Progenitor cell of endocrine pancreas (in vitro differentiated cells): Measurements from ENCODE around the gene TMEM30B. TPM values are rescaled to one million over a fixed set of nuclear protein-coding genes. Genes with fewer than 3 reads are reported as not detected.

Experiments
- DNase-seq: peaks from one replicate; pipeline ENCODE4 v3.0.0; 2021; ENCODE audit warnings: low spot score; ENCODE audit not compliant: unreplicated experiment
- H3K27ac Mint-ChIP-seq: 2 replicates; pipeline ENCODE4 v1.8.0; 2021; ENCODE audit warnings: mild to moderate bottlenecking, moderate library complexity, mixed read lengths
- H3K27me3 Mint-ChIP-seq: 2 replicates; pipeline ENCODE4 v1.8.0; 2021; ENCODE audit warnings: mixed read lengths
- H3K36me3 Mint-ChIP-seq: 2 replicates; pipeline ENCODE4 v1.8.0; 2022; ENCODE audit warnings: mixed read lengths; ENCODE audit not compliant: insufficient read depth
- H3K4me1 Mint-ChIP-seq: 2 replicates; pipeline ENCODE4 v1.8.0; 2021; ENCODE audit warnings: low read depth, mixed read lengths
- H3K4me3 Mint-ChIP-seq: 2 replicates; pipeline ENCODE4 v1.8.0; 2021; ENCODE audit warnings: low read depth, mild to moderate bottlenecking, moderate library complexity, mixed read lengths
- H3K9me3 Mint-ChIP-seq: 2 replicates; pipeline ENCODE4 v1.8.0; 2021; ENCODE audit warnings: low read depth, mixed read lengths
- total RNA-seq: library from RNA; stranded (reverse); gene quantifications from 2 replicates; pipeline ENCODE4 v1.2.1, GENCODE V29; 2021
- TF ChIP-seq, protein P1 (sequence below): fragments of 200-600 bp; sonication (generic); IDR thresholded peaks from one replicate; pipeline ENCODE4 v1.5.0; 2021; ENCODE audit warnings: antibody characterized with exemption, mild to moderate bottlenecking; ENCODE audit not compliant: unreplicated experiment

TMEM30B gene
- total RNA-seq, 1 donor from 2014 or later: 28.1 TPM

DNA sequence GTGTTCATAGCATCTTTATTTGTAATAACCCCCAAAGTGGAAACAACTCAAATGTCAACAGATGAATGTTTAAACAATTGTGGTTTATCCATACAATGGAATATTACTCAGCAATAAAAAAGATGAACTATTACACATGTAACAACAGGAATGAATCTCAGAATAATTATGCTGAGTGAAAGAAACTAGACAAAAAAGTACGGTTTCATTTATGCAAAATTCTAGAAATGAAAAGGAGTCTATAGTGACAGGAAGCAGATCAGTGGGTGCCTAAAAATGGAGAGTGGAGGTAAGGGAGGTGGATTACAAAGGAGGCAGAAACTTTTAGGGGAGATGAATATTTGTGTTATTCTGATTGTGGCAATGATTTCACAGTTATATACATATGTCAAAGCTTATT is 45.0 kb upstream of the TMEM30B start:
- H3K36me3 Mint-ChIP-seq: no peaks in the 10 kb centered on the region
- no peak overlapping the region for H3K4me3 Mint-ChIP-seq
- peaks cover 6% of the 10 kb centered on the region for H3K9me3 Mint-ChIP-seq
- H3K27ac Mint-ChIP-seq: no peak overlapping the region
- no peak for DNase-seq
- H3K4me1 Mint-ChIP-seq: peaks cover 8% of the 10 kb centered on the region
- peaks cover 24% of the 10 kb centered on the region for H3K27me3 Mint-ChIP-seq
- TF ChIP-seq, protein P1, sequence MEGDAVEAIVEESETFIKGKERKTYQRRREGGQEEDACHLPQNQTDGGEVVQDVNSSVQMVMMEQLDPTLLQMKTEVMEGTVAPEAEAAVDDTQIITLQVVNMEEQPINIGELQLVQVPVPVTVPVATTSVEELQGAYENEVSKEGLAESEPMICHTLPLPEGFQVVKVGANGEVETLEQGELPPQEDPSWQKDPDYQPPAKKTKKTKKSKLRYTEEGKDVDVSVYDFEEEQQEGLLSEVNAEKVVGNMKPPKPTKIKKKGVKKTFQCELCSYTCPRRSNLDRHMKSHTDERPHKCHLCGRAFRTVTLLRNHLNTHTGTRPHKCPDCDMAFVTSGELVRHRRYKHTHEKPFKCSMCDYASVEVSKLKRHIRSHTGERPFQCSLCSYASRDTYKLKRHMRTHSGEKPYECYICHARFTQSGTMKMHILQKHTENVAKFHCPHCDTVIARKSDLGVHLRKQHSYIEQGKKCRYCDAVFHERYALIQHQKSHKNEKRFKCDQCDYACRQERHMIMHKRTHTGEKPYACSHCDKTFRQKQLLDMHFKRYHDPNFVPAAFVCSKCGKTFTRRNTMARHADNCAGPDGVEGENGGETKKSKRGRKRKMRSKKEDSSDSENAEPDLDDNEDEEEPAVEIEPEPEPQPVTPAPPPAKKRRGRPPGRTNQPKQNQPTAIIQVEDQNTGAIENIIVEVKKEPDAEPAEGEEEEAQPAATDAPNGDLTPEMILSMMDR: no peak

DNA sequence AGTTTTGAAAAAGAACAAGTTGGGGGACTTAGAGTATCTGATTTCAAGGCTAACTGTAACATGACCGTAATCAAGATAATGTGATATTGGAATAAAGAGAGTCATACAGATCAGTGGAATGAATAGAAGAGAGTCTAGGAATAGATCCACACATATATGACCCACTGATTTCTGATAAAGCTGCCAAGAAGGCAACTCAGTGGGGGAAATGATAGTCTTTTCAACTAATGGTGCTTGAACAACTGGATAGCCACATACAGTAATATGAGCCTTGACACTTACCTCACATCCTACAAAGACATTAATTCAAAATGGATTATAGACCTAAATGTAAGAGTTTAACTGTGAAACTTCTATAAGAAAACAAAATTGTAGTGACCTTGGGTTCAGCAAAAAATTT is 44.0 kb upstream of the TMEM30B start:
- no peak for DNase-seq
- Mint-ChIP-seq H3K27ac (no peak overlapping the region), H3K36me3 (no peaks in the 10 kb centered on the region), H3K27me3 (peaks cover 30% of the 10 kb centered on the region), H3K4me1 (peaks cover 8% of the 10 kb centered on the region), H3K9me3 (peaks cover 6% of the 10 kb centered on the region), H3K4me3 (no peak overlapping the region)
- TF ChIP-seq, protein P1: no peak

DNA sequence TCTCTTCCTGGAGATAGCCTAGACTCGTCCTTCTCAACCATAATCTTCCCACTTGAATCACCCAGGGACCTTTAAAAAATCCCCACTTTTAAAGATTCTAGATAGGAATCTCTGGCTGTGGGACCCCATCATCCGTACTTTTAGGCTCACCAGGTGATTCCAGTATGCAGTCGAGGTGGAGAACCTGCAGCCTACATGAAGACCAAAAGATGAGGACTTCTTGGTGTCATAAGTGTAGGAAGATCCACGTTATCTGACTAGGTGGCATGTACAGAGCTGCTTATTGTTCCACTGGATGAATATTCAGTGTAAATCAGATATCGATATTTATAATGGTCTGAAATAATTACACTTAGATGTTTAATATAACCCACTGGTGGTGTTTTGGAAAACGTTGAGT is 42.8 kb upstream of the TMEM30B start:
- Mint-ChIP-seq H3K9me3 (peaks cover 6% of the 10 kb centered on the region), H3K27me3 (peaks cover 30% of the 10 kb centered on the region), H3K4me3 (no peak overlapping the region), H3K36me3 (no peaks in the 10 kb centered on the region), H3K4me1 (peaks cover 8% of the 10 kb centered on the region), H3K27ac (no peak overlapping the region)
- TF ChIP-seq, protein P1: no peak
- no peak for DNase-seq

DNA sequence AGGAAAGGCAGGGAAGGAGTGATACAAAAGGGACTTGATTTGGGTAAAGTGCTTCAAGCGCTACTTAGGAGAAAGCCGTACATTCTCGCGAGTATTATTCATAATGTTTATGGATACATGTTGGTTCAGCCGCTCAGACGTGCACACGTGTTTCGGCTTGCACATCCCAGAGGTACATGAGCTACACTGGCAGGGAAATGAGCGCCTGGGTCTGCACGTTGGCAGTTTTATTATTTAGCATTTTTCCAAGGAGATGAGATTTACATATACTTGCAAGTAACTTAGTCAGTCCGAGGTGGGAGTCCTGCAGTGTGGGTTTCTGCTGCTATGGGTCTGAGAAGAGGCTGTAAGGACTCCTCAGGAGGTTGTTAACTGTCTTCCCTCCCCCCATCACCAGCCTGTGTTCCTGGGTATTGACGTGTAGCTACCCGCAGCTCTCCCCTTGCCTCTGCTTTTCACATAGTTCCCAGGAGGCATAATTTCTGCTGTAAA is 41.7 kb upstream of the TMEM30B start:
- TF ChIP-seq, protein P1: no peak
- no peak for DNase-seq
- H3K4me1 Mint-ChIP-seq: peaks cover 8% of the 10 kb centered on the region
- H3K27me3 Mint-ChIP-seq: peaks cover 30% of the 10 kb centered on the region
- H3K4me3 Mint-ChIP-seq: peak overlapping the region; percentile 78
- peak overlapping the region; percentile 81 for H3K27ac Mint-ChIP-seq
- peaks cover 6% of the 10 kb centered on the region for H3K9me3 Mint-ChIP-seq
- H3K36me3 Mint-ChIP-seq: no peaks in the 10 kb centered on the region

DNA sequence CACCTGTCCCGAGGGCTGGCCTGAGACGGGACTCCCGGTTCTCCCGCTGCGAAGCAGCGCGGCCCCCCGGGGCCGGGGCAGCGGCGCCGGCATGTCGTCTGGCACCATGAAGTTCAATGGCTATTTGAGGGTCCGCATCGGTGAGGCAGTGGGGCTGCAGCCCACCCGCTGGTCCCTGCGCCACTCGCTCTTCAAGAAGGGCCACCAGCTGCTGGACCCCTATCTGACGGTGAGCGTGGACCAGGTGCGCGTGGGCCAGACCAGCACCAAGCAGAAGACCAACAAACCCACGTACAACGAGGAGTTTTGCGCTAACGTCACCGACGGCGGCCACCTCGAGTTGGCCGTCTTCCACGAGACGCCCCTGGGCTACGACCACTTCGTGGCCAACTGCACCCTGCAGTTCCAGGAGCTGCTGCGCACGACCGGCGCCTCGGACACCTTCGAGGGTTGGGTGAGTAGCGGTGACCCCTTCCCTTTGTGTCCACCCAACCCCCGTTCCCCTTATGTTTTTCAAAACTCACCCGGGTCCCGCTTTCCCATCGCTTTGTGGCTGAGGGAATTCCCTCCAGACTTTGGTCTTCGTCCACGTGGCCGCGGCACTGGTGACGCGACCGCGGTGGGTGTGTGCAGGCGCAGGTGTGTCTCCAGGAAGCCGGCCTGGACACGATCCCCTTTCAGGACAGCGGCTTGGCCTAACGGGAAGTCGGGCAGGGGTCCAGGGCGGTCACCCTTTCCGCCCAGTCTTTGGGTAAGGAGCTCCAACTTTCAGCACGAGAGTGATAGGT is 41.1 kb upstream of the TMEM30B start:
- H3K27me3 Mint-ChIP-seq: peaks cover 30% of the 10 kb centered on the region

More for the DNA sequence above, 41.1 kb upstream of the TMEM30B start:
- TF ChIP-seq, protein P1: no peak
- Mint-ChIP-seq H3K9me3 (peaks cover 6% of the 10 kb centered on the region), H3K4me1 (peaks cover 6% of the 10 kb centered on the region), H3K4me3 (peak overlapping the region; percentile 78), H3K27ac (peak overlapping the region; percentile 81), H3K36me3 (no peaks in the 10 kb centered on the region)
- DNase-seq: no peak
